Measurements from ENCODE around the gene IL25. TPM values are rescaled to one million over a fixed set of nuclear protein-coding genes. Genes with fewer than 3 reads are reported as not detected.
"Not testable (repeated sequence)": the region's sequence is repeated elsewhere in the genome, so short reads cannot be mapped to it uniquely, and the experiment has no call there.

IL25 gene
- total and polyA plus RNA-seq, 10 of the 15 experiments (the other 5 are each of a cell fraction or from before 2014, with no cell fraction given), result not detected

- Histone ChIP-seq H3K27me3 (replicated peaks in 1 of 2; ENCODE audit: control insufficient read depth in 2 of 2, insufficient read depth in 2 of 2, low read length in 1 of 2) (no peaks in the 10 kb centered on the region; a peak in 2 of 4 replicates), H3K79me2 (ENCODE audit: control insufficient read depth, insufficient read depth, low read length) (no peaks in the 10 kb centered on the region), H3K4me2 (ENCODE audit: control insufficient read depth, insufficient read depth) (no peak overlapping the region), H2AFZ (ENCODE audit: control insufficient read depth, low read depth, low read length) (no peak overlapping the region), H3K9me3 (replicated peaks; ENCODE audit: control insufficient read depth, insufficient read depth, low read length) (no peaks in the 10 kb centered on the region), H3K4me3 (no peak overlapping the region), H3K9ac (ENCODE audit: control insufficient read depth, insufficient read depth, low read length) (no peak overlapping the region), H3K4me1 (ENCODE audit: control insufficient read depth, insufficient read depth, low read length) (no peaks in the 10 kb centered on the region), H4K20me1 (ENCODE audit: control insufficient read depth, insufficient read depth) (no peaks in the 10 kb centered on the region), H3K27ac (ENCODE audit: control insufficient read depth, insufficient read depth) (no peak overlapping the region), H3K36me3 (ENCODE audit: control insufficient read depth in 2 of 2, insufficient read depth in 2 of 2, low read length in 1 of 2) (no peaks in the 10 kb centered on the region)
- SMC1A ChIA-PET (ENCODE audit: uncharacterized antibody, unreplicated experiment), result no interaction called here
- no peak for DNase-seq (ENCODE audit: low read depth, low spot score)
- 43% methylated on average over 21 of the region's 21 CpGs for WGBS (ENCODE audit: insufficient coverage, insufficient replicate concordance, low lambda C conversion rate, missing lambda C conversion rate)
- no peak for FAIRE-seq
- CTCF ChIA-PET, result no interaction called here
- BruUV-seq (replicated peaks), result no TSS peak
- ATAC-seq, result no peak
- RAD21 ChIA-PET (ENCODE audit: unreplicated experiment), result no interaction called here
- intact Hi-C loops (cut with micrococcal nuclease; ENCODE audit: unreplicated experiment) (no loop called here), in situ Hi-C loops (cut with MboI) (no loop called here)
- TF ChIP-seq BHLHE40 (IDR thresholded peaks at IDR 0.05; ENCODE audit: borderline replicate concordance in 1 of 2, low read depth in 2 of 2, low read length in 1 of 2) (no peak), ZNF622 (IDR thresholded peaks at IDR 0.05) (no peak), PRDM15 (CRISPR knock-in tag; IDR thresholded peaks at IDR 0.05) (no peak)
- POLR2A ChIA-PET, result no interaction called here
Measured at GRCh38 chr14:23418021-23418420, 45.4 kb downstream of the IL25 start.

GRCh38 chr14:23419646-23420045 lies 47.0 kb downstream of the IL25 start:
- peak; percentile 35 for TF ChIP-seq E4F1 (IDR thresholded peaks at IDR 0.05; ENCODE audit: borderline replicate concordance, partially characterized antibody)
- SMC1A ChIA-PET (ENCODE audit: uncharacterized antibody, unreplicated experiment); H3K79me2 ChIP-seq (ENCODE audit: control insufficient read depth, insufficient read depth, low read length); H3K27me3 ChIP-seq (replicated peaks in 1 of 2; ENCODE audit: control insufficient read depth in 2 of 2, insufficient read depth in 2 of 2, low read length in 1 of 2); H3K36me3 ChIP-seq (ENCODE audit: control insufficient read depth in 2 of 2, insufficient read depth in 2 of 2, low read length in 1 of 2); H2AFZ ChIP-seq (ENCODE audit: control insufficient read depth, low read depth, low read length); H3K4me2 ChIP-seq (ENCODE audit: control insufficient read depth, insufficient read depth); H4K20me1 ChIP-seq (ENCODE audit: control insufficient read depth, insufficient read depth); H3K27ac ChIP-seq (ENCODE audit: control insufficient read depth, insufficient read depth); H3K9ac ChIP-seq (ENCODE audit: control insufficient read depth, insufficient read depth, low read length); BruUV-seq (replicated peaks); H3K9me3 ChIP-seq (replicated peaks; ENCODE audit: control insufficient read depth, insufficient read depth, low read length); FAIRE-seq; in situ Hi-C loops (cut with MboI); H3K4me3 ChIP-seq; H3K4me1 ChIP-seq (ENCODE audit: control insufficient read depth, insufficient read depth, low read length); intact Hi-C loops (cut with micrococcal nuclease; ENCODE audit: unreplicated experiment); ATAC-seq; POLR2A ChIA-PET; DNase-seq (ENCODE audit: low read depth, low spot score); RAD21 ChIA-PET (ENCODE audit: unreplicated experiment): not testable (repeated sequence)
- 0% methylated on average over 2 of the region's 17 CpGs for WGBS (ENCODE audit: insufficient coverage, insufficient replicate concordance, low lambda C conversion rate, missing lambda C conversion rate)
- CTCF ChIA-PET, result interaction anchor here (1.3 kb wide), 1 partner anchor 17 kb away, joined by 3 read pairs; no protein-coding TSS in a partner anchor

All from GM12878 (cell line).